HG03039 (cell line): ENCODE data around the gene TOR4A.
"Not testable (repeated sequence)": the region's sequence is repeated elsewhere in the genome, so short reads cannot be mapped to it uniquely, and the experiment has no call there.

Source experiments
- ATAC-seq: cut with Tn5 transposase; IDR thresholded peaks from one replicate; pipeline ENCODE4 v1.9.1; 2021; ENCODE audit warnings: mild to moderate bottlenecking, moderate library complexity; ENCODE audit not compliant: unreplicated experiment

The TOR4A gene

DNA sequence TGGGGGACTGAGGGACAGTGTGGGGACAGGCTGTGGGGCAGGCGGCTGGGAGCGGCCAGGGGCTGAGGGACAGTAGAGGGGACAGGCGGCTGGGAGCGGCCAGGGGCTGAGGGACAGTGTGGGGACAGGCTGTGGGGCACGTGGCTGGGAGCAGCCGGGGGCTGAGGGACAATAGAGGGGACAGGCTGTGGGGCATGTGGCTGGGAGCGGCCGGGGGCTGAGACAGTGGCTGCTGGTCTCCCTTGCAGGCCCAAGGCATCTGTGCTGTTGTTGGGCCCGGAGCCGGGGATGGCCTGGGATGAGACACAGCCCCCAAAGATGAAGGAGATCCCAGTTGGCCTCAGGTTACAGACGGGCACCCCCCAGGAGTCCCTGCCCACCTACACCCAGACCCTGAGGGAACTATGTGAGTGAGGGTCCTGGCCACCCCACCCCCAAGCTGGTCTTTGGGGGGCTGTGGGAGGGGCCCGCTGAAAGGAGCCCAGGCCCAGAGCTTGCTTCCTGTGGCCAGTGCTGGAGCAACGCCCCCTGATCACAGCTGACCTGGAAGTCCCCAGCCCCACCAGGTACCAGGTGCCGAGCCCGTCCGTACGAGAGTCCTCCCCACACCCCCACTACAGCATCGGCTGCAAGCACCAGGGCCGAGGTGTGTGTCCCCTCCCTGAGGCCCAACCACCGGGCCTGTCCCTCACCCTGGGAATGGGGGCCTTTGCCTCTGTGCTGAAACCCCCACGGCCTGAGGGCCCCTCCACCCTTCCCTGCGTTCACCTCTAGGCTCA, 25.8 kb upstream of the TOR4A start:
- no peak for ATAC-seq

DNA sequence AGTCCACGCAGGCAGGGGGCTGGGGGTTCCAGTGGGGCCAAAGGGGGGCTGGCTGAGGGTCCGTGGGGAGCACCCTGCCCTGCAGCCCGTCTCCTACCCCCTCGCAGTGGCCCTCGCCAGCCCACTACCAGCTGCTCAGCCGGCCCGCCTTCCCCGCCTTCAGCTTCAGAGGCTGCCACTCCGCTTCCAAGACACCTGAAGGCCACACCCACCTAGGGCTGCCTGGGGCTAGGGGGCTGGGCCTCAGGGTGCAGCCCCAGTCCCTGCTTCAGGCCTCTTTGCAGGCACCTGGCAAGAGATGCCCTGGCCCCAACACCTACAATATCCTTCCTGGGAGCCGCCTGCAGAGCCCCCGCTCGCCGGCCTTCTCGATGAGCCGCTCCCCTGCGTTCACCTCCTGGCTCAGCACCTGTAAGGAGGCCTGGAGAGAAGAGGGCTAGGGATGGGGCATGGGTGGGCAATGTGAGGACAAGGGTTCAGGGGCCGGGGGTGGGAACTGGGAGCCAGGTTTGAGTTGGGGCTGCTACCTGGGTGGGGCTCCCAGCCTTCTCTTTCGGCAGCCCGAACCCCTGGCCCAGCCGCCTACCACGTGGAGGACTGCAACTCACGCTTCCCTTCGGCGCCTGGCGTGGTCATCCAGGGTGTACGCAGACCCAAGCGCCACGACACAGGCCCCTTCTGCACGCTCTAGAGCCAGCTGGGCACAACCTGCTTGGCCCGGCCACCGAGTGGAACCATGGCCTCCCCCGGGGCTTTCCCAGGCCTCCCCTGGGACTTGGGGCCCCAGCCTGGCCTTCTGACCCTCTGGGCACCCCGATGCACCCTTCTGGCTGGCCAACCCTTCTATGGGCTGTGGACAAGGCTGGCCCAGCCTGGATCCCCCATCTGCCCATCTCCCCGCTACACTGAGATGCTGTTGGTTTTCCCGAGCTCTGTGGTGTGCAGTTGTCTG, 24.7 kb upstream of the TOR4A start:
- no peak for ATAC-seq

DNA sequence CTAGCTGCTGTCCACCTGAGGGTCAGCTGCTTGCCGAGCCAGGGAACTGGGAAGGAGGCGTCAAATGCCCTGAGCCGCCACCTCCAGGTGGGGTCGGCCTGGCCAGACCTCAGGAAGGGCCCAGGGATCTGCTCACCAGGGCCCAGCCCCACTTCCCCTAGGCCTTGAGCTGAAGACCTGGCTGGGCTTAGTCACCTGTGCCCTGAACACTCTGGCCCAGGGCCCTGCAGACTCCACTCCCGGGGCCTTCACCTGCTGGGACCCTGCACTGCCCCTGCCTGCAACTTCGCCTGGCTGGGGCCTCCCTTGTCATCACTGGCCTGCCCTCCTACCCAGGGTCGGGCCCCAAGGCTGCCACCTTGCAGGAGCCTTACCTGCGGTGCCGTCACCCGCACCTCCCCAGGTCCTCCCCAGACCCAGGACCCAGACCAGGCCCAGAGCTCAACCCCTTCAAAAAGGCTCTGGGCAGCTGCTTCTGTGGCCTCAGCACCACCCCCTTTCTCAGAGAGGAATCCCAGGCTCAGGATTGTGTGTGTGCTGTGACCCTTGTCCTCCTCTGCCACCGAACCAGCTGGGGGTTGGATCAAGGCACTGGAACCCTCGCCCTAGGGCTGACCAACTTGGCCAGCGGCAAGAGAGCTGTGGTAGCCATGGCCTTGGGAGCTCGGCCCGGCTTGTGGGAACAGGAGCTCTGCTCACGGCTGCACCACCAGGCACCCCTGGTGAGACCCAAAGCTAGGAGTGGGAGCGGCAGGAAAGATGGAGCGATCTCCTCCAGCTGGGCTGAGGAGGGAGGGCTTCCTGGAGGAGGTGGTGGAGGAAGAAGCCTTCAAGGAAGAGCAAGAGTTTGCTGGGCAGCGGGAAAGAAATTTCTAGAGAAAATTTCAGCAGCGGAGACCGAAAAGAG, 23.6 kb upstream of the TOR4A start:
- no peak for ATAC-seq

DNA sequence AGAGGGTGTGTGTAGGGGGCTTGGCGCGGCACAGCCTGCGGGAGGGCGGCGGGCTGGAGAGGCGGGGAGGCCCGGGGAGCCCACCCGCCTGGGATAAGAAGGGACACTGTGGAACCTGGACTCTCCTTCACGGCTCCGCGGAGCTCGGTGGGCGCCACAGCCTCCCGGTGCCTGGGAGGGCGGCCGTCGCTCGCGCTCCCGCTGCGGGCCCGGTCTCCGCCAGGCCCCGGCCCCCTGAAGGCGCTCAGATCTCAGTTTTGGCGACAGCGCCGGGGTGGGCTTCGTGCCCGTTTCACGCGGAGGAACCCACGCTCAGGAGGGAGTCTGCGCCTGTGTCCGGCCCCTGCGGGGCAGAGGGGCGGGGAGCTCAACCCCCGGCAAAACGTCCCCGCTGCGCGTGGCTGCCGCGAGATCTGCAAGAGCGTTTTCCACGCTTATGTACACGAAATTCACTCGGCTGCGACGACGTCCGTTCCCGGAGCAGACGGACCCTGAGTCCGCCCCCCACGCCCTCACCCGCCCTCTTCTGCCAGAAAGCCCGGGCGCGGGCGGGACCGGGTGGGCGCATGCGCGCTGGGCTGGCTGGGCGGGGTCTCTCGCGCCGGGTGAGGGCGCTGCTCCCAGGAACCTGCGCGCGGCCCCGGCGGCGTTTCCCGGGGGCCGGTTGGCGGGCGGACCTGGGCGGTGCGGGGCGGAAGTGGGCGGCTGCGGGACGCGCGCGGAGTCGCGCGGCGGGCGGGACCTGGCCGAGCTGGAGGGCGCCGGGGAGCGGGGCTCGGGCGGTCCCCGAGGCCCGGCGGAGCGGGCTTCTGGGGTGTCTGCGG, 22.7 kb upstream of the TOR4A start, which contains the start of gene NELFB:
NELFB (plus strand) TSS at position 704 of the 824 bp plus-strand sequence.
- ATAC-seq, result peak; percentile 73

DNA sequence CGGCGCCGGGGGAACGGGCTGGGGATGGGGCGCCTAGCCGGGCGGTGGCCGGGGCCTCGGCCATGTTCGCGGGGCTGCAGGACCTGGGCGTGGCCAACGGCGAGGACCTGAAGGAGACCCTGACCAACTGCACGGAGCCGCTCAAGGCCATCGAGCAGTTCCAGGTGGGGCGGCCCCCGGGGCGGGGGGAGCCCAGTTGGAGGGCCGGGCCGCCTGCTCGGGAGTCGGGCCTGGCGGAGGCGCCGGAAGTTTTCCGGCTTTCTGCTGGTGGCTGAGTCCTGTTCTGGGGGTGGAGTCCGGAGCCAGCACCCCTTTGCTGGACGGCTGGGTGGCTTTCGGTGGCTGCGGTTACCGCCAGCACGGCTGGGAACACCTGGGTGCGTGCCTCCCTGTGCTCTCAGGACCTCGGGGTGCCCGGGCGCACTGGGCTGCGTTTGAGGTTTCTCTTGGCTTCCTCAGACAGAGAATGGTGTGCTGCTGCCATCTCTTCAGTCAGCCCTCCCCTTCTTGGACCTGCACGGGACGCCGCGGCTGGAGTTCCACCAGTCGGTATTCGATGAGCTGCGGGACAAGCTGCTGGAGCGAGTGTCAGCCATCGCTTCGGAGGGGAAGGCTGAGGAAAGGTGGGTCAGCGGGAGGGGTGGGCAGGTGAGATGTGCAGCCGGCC, 21.9 kb upstream of the TOR4A start:
- ATAC-seq, result no peak

DNA sequence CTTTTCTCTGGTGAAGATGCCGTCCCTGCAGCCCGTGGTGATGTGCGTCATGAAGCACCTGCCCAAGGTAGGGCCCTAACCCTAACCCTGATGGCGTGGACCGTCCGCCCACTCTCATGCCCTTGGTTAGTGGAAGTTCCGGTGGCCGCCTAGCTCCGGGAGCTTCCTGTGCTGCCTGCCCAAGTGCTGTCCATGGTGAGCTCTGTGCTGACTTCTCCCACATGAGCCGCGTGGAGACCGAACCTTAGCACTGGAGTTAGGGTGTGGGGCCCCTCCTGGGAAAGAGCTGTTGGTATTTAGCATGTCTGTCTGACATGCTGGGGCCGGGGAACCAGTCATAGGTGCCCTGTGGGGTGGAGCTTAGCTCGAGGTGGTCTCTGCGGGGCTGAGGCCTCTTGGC, 21.2 kb upstream of the TOR4A start:
- no peak for ATAC-seq

DNA sequence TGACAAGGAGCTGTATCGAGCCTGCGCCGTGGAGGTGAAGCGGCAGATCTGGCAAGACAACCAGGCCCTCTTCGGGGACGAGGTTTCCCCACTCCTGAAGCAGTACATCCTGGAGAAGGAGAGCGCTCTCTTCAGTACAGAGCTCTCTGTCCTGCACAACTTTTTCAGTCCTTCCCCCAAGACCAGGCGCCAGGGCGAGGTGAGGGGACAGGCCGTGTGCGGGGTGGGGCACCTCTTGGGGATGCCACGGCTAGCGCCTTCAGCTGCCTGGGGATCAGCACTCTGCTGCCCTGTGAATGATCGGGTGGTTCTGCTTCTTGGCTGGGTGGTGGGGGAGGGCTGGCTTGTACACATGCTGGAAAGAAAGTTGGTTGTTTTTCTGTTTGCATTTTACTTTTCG, 20.7 kb upstream of the TOR4A start:
- no peak for ATAC-seq

DNA sequence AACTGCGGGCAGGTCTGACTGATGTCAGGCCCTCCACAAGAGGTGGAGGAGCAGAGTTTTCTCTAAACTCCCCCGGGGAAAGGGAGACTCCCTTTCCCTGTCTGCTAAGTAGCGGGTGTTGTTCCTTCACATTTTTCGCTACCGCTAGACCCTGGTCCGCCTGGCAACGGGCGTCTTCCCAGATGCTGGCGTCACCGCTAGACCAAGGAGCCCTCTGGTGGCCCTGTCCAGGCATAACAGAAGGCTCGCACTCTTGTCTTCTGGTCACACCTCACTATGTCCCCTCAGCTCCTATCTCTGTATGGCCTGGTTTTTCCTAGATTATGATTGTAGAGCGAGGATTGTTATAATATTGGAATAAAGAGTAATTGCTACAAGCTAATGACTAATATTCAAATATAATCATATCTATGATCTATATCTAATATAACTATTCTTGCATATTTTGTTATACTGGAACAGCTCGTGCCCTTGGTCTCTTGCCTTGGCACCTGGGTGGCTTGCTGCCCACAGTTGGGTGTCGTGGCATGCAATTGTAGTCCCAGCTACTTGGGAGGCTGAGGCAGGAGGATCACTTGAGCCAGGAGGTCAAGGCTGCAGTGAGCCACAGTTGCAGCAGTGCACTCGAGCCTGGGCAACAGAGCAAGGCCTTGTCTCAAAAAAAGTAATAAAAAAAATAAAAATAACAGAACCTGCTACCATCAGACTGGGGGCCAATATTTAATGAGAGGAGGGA, 15.2 kb upstream of the TOR4A start:
- ATAC-seq, result not testable (repeated sequence)

DNA sequence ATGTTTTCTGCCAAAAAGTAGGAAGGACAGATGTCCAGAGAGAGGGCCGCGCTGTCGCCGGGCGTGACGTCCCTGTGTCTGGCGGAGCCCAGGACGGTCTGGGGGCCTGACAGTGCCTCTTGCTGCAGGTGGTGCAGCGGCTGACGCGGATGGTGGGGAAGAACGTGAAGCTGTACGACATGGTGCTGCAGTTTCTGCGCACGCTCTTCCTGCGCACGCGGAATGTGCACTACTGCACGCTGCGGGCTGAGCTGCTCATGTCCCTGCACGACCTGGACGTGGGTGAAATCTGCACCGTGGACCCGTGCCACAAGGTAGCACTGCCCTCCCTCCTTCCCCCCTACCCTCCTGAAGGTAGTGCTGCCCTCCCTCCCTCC, 14.6 kb upstream of the TOR4A start:
- ATAC-seq, result no peak

DNA sequence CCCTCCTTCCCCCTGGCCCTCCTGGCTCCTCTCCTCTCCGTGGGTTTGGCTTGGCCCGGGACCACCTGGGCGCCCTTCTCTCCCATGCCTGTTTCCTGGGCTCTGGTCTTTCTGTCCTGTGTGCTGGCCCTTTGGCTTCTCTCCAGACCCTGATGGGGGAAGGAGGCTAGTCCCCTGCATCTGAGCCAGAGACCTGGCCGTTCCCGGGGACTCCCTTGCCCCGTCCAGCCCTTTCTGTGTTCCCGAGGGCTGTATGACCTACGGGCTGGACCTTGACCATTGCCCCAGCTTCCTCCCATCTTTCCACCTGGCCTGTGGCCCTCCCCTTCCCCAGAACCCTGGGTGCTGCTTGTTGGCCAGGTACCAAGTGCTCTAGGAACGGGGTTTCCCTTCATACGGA, 14.0 kb upstream of the TOR4A start:
- ATAC-seq, result no peak

DNA sequence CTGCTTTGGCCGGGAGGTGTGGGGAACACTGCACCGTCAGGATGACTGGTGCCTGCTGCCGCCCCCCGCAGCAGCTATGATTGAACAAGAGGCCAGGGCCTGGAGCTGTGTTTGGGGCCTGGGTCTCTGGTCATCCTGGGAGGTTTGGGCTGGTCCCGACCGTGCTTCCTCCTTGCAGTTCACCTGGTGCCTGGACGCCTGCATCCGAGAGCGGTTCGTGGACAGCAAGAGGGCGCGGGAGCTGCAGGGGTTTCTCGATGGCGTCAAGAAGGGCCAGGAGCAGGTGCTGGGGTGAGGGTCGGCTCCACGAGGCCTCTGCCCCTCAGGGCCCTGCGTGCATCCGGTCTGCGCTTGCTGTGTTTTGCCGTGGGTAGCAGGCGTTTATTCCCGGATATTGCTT, 13.5 kb upstream of the TOR4A start:
- no peak for ATAC-seq

DNA sequence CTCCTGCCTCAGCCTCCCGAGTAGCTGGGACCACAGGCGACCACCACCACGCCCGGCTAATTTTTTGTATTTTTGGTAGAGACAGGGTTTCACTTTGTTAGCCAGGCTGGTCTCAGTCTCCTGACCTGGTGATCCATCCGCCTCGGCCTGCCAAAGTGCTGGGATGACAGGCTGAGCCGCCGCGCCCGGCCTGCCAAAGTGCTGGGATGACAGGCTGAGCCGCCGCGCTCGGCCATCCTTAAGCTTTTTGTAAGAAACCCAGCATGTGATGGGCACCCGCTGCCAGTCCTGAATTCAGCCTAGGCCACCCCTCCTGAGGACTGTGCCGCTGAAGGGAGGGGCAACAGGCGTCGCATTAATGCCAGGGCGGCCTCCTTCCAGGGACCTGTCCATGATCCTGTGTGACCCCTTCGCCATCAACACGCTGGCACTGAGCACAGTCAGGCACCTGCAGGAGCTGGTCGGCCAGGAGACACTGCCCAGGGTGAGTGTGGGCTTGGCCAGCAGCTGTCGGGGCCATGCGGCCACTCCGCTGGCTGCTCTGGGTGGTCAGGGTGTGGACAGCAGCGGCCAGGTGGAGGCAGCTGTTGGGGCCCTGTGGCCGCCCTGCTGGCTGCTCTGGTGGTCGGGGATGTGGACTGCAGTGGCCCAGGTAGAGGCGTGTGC, 11.9 kb upstream of the TOR4A start:
- ATAC-seq, result no peak

DNA sequence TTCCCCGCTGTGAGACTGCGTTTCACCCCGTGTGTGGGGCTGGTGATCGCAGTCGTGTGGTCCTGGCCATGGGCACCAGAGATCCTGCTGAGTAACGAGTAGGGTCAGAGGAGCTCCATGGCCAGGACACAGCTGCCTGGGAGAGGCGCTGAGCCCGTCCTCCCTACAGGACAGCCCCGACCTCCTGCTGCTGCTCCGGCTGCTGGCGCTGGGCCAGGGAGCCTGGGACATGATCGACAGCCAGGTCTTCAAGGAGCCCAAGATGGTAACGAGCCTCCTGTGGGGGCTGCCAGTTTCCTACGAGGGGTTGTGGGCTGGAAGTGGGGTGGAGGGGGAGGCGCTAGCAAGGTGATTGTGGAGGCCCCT, 11.4 kb upstream of the TOR4A start:
- ATAC-seq, result no peak

DNA sequence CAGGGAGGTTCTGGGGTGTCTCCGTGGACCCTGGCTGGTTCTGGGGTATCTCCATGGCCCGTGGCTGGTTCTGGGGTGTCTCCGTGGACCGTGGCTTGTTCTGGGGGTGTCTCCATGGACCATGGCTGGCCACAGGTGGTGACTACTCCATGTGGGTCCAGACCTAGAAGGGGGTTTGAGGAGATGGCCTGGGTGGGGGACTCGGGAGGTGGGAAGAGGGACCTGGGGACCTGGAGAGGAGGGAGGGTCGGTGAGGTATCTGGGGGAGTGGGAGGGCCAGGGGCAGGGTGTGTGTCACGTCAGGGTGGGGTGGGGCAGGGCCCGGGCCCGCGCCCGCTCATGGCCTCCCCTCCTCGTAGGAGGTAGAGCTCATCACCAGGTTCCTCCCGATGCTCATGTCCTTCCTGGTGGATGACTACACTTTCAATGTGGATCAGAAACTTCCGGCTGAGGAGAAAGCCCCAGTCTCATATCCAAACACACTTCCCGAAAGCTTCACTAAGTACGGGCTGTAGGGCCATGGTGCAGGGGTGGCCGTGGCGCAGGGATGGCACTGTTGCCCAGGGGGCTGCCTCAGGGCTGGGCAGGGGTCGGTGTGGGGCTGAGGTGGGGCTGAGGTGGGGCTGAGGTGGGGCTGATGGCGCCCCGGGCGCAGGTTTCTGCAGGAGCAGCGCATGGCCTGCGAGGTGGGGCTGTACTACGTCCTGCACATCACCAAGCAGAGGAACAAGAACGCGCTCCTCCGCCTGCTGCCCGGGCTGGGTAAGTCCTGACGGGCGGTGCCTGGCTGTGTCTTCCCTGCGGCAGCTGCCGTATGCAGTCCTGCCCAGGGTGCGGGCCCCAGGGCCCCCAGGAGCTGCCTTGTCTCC, 10.7 kb upstream of the TOR4A start:
- ATAC-seq, result no peak

DNA sequence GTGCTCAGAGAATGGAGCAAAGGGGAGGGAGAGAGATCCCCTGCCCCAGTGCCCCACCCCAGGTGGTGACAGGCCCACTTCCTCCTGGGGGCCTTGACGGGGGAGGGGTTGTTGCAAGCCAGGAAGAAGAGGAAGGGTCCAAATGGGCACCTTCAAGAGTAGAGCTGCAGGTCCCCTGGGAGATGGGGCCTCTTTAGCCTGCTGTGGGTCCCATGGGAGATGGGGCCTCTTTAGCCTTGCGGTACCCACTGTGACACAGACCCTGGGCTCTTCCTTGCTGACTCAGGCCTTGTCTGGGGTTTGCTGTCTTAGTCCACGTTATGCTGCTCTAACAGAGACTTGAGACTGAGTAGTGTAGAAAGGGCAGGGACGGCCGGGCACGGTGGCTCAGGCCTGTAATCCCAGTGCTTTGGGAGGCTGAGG, 9.6 kb upstream of the TOR4A start:
- no peak for ATAC-seq

DNA sequence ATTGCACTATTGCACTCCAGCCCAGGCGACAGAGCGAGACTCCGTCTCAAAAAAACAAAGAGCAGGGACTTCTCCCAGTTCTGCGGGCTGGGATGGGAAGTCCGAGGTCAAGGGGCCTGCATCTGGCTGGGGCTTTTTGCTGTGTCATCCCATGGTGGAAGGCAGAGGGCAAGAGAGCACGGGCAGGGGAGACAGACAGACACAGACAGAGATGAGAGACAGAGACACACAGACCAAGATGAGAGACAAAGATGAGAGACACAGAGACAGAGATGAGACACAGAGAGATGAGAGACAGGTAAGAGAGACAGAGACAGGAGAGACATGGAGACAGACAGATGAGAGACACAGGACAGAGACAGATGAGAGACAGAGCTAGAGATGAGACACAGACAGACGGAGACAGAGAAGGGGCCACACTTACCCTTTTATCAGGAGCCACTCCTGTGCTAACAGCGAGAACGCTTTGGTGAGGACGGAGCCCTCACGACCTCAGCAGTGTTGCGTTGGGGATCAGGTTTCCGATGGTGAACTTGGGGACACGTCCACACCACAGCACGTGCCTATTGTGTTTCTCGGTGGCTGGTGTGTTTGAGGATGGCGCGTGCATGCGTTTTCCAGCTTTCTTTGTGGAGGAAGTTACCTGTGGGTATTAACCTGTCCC, 8.9 kb upstream of the TOR4A start:
- ATAC-seq, result no peak

DNA sequence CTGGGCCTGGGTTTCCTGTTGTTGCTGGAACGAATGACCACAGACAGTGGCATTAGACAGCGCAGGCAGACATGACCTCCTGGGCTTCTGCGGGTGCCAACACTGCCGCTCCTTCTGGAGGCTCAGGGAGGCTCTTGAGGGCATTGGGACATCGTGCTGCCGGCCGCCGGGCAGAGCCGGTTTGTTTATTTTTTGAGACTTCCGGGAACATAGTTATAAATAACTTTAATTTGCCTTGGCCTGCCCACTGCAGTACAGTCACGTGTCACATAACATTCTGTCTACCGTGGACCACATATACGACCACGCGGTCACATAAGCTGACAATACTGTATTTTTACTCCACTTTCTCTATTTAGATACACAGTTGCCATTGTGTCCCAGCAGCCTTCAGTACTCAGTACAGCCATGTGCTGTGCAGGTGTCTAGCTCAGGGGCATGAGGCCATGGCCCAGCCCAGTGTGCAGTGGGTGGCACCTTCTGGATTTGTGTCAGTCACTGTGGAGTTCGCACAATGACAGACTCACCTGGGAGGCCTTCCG, 8.2 kb upstream of the TOR4A start:
- ATAC-seq, result no peak
